NCI-H774 (cell line): ENCODE data around the gene NECTIN1.

ENCODE experiments used
- DNase-seq: peaks from one replicate; lab custom pipeline; 2025; lab: John Stamatoyannopoulos, UW

NECTIN1 gene

DNA sequence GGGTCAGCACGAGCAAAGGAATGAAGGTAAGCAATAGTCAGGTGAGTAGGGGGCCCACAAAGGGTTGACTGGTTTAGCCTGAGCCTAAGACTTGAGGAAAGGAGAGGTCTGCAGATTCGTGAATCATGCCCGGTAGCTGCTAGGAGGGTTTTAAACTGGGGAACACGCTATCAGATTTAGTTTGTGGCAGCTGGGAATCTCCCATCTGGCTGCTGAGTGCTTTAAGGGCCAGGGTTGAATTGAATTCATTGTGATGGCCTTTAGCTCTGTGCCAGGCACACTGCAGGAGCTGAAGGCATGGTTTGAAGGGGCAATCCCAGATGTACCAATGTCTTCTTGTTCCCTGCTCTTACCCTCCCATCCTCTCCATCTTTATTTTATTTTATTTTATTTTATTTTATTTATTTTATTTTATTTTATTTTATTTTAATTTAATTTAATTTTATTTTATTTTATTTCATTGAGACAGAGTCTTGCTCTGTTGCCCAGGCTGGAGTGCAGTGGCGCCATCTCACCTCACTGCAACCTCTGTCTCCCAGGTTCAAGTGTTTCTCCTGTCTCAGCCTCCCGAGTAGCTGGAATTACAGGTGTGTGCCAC is 1.9 kb upstream of the NECTIN1 start:
- no peak for DNase-seq

DNA sequence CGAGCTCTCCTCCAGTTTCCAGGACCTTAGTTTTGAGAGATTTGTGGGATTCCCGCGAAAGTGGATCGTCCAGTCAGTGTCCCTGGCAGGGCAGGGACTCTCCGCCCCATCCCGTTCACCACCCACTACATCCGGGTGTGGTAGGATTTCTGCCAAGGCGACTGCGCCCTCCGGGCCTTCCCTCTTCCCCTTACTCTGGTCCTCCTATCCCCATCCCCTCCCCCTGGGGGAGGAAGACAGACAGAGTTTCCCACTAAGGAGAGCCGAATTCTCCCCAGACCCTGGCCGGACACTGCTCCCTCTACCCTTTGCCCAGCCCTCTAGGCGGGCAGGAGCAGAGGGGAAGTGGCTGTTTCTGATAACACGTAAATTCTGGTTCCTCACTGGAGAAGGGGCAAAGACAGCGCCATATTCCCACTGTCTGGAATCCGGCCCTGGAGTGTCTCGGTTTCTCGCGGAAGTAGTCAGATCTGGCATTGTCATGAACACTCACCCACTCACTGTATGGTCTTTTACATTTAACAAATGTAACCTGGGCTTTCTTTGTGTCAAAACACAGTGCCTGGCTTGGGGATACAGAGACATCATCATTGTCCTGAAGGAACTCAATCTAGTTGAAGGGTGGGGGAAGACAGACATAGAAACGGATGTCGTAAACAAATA is 1.1 kb upstream of the NECTIN1 start:
- DNase-seq = peak; percentile 44

DNA sequence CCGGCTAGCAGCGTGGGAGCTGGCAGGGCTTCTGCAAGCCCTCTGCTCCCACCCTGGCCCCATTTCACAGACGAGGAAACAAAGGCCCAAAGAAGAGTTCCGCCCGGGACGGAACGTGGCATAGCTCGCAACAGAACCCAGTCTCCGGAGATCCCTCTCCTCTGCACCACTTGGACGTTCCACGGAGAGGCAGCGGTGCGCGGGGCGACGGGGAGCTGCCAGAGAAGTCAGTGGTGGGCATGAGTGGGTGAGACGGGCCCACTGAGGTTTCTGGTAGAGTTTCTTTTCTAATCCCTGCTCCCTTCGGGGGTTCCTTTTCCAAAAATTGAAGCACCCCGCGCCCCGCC is 554 bp upstream of the NECTIN1 start:
- DNase-seq = no peak

DNA sequence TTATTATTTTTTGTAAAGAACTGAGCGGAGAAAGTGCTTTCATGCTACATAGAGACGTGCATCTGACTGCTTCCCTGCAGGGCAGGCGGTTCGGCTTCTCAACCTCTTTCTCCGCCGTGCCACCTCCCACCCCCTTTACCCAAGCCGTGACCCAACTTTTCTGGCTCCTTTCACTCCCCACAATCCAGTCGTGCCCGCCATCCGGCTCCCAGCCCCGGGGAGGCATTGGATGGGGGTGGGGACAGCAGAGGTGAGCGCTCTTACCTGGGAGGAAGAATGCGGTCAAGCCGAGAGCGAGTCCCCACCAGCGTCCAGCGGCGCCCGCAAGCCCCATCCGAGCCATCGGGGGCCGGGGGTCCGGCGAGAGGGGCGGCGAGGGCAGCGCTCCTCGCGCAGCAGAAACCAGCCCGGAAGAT is 781 bp downstream of the NECTIN1 start:
- DNase-seq = peak; percentile 29

DNA sequence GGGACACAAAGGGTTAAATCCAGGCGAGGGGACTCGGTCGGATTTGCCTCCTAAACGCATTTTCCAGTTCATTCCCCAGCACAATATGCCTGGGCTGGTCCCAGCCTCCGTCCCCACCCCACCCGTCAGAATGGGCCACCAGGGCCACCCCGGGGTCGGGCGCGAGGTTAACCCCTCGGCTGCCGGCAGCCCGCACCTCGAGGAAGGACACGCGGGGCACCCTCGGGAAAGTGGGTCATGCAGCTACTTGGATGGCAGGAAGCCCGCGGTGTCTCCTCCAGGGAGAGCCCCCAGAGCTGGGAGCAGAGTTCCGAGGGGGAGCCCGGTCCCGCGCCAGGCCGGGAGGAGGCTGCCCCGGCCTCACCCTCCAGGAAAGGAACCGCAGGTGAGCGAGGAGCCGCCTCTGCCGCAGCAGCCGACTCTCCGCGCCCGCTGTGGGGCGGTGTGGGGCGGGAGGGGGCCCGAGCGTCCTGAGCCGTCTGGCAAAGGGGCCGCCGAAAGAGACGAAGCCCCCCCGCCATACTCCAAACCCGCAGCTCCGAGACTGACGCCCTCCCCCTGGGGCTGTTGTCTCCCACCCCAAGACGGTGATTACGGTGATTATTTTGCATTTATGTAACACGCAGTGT is 1.4 kb downstream of the NECTIN1 start:
- DNase-seq = peak; percentile 29

DNA sequence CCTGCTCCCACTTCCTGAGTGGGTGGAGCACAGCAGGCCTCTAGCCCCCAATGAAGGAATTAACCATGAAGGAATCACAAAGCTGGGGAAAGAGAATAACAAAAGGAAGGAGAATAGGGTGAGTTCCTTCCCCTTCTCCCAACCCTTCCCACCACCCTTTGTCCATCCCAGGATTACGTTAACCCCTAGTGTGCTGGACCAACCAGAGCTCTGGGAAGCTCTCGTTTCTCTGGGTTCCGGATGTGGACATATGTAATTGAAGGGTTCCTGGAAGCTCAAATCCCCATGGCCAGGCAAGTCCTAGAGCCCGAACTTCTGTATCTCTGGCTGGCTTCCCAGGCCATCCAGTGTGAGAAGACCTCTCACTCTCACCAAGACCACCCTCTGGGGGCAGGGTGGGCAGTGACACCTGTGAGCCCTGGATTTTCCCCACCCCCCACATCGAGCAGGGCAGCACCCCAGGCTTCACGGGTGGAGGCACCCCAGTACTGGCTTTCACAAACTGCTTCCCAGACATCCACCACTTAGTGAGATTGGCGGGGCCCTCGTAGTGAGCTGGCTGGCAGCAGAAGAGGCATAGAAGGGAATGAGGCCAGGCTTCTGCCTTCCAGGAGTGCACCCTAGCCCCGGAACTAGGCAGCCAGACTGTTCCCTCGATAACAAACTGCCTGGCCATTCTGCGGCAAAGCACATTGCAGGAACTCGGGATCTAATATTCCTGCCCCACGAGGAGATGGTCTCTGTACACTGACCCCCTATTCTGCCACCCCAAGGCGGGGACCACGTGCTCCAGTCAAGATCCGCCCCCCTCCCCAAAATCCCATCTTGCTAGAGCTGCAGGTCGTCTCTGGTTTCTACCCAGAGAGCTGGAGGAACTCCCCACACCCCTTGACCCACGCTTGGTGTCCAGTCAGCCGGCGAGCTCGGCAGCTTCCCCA is 2.1 kb downstream of the NECTIN1 start:
- no peak for DNase-seq

DNA sequence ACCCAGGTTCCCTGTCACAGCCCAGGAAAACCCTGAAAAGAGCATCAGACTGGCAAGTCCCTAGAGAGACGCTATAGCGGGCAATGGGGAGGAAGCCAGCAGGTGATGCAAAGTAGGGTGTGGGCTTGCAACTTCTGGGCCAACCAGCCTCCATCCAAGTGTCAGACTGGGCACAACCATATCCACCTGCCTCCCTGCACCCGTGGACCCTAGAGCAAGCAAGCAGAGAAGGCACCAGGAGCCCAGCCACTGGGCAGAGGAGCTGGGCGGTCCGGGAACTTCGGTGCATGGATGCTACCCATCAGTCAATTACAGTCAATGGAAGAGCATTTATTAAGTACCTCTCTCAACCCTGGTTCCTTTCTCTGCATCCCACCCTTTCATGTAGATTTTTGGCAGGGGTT is 2.8 kb downstream of the NECTIN1 start:
- no peak for DNase-seq

DNA sequence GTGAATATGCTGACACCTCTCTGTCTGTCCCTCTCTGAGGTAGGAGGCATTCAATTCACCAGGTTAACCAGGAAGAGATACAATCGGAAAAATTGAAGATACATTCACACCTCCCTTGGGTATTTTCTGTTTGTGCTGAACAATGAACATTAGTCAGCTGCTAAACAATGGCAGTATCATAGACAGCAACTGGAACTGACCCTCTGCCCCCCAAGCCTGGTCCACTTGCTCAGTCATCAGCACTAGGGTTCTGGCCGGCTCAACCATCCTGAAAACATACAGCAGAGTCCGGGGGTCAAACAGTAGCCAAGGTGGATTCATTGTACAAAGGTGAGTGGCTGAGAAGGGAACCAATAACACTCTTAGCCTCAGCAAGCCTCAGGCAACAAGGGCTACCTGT is 4.0 kb downstream of the NECTIN1 start:
- no peak for DNase-seq

DNA sequence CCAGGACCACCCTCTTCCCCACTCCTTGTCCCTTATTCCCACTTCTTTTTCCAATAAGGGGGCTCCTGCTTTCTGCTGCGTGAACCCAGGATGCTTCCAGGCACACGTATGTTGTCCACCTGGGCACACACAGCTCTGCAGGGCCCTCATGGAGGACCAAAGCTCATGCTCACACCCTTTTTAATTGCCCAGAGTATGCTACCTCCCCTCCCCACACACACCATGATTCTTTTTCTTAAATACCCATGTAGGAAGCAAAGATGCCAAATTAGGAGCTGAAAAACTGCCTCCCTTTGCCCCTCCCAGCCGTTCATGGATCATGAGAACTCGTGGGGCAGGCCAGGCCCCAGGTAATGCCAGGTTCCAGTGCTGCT is 5.1 kb downstream of the NECTIN1 start:
- no peak for DNase-seq

DNA sequence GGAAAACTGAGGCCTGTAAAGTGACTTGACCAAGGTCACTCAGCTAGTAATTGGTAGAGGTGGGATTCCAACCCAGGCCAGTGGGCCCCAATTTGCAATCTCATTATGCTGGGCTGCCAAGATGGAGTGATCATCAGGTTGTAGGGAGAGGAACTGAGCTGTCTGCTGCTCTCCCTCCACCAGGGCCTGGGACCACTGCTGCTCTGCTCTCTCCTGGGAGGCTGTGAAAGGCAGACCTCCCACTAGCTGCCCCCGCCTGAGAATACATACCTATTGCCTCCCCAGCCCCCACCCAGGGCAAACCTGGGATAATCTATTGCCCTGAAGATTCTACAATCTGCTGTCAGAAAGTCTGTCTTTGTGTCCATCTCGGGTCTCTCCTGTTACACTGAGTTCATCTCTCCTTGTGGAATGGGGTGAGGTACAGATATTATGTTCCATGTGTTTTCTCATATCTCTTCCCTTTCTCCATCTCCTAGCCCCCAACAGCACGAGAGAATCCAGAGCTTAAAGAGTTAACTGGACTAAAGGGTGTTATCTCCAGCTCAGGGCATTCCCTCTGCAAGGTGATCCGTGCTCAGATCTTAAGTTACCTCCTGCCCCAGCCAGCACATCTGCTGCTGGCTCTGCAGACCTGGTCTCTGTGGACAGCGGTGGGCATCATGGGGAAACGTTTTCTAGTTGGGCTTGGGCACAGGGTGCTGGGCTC is 5.6 kb downstream of the NECTIN1 start:
- DNase-seq = no peak

DNA sequence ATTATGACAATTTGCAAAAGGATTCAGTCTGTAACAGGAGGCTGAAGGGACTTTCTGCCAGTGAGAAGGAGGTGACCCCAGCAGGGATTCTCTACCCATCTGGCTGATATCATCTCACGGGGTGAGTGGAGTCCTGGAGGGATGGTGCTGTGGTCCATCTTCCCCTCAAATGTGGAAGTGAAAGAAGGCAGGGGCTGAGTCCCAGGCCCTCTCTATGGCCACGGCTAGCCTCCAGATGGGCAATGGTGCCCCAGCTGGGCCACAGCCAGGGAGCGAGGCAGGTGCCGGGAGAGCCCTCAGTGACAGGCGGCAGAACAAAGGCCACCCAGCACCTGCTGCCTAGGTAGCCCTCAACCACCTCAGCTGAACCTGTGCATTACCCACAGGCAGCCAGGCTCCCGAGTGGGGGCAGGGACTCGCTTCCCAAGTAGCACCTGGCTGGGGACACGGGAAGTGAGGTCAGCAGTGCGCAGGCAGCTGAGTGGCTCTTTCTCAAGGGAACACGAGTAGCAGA is 6.7 kb downstream of the NECTIN1 start:
- DNase-seq = peak; percentile 98

DNA sequence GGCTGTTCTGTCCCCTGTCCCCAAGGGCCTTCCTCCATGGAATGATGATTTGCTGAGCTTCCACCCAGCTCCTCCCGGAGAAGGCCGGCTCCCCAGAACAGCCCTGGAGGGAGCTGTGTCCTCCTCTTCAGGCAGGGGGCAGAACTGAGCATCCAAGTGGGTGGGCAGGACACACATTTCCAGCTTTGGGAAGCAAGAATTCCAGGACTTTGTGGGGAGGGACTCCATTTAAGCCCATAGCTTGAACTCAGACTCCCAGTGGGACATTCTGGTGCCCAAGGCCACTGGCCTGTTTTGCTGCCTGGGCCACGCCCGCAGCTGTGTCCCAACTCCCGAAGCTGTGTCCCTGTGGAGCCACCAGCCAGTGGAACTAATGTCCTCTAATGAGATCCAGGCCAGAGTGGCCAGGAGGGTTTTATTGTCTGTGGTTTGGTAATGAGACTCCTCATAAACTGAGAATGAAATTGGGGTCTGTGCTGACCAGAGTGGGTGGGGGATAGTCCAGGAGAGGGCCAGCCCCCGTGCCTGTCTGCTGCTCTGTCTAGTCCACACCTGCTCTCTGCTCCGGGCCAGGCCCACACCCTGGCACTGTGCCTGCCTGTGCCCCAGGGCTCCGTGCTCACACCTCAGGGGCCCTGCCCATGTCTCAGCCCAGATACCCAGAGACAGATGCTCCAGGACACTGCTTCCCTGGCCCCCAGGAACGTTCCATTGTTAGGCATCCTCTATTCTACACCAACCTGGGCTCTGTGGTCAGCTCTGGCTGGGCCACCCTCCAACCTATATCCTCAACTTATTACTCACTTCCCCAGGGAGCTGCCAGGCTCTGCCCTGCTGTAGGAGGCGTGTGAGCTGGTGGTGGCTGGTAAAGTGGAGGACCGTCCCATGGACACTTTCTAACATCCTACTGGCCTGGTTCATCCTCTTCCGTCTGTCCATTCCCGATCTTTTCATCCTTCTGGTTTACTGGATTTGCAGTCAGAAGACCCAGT is 7.6 kb downstream of the NECTIN1 start:
- DNase-seq = peak; percentile 28

DNA sequence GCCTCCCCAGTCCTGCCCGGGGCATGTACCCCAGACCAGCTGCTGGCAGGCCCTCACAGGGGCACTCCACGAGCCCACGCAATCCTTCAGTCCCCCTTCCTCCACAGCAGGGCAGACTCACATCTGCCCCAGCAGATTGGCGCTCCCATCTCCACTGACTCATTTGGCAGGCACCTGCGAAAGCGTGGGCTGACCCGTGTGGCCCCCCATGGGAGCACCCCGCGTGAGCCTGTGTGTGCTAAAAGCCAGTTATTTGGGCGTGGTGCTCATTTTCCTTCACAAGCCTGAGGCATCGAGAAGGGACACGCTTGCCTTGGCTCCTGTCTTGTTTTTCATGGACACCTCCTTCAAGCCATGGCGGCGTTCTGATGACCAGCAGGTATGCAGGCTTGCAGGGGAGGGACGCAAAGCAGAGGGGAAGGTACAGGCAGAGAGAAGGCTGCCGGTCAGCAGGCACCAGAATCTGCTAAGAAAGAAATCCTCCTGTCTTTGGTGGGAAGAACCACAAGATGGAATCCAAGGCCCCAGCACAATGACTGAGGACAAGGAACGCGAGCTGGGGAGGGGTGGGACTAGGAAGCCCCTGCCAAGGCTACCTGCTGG is 8.6 kb downstream of the NECTIN1 start:
- DNase-seq = no peak

DNA sequence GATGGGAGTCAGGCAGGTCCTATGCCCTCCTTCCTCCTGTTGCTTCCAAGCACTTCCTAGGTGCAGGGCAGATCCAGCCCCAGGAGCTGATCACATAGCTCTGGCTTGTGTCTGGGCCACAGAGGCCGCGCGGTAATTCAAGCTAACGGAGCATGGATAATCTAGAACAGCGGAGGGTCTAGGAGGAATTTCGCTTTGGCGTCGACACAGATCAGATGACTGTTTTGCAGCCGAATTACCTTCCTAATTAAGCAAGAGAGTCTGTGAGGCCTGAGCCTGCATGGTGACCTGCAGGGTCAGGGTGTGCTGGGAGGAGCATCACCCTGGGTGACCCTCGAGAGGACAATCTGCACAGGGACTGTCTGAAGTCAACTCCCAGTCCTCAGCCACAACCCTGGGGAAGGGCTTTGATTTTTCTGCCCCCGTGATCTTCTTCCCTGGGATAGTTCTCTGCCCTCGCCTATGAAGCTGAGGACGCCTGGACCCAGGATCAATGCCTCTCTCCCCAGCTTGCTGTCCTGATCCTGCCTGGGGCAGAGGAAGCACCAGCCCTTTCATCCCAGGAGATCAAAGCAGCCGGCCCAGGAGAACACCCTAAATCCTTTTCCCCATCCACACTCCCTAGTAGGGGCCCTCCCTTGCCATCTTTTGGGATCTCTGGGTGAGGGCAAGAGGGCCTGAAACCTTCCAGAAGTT is 11.0 kb downstream of the NECTIN1 start:
- DNase-seq = no peak

DNA sequence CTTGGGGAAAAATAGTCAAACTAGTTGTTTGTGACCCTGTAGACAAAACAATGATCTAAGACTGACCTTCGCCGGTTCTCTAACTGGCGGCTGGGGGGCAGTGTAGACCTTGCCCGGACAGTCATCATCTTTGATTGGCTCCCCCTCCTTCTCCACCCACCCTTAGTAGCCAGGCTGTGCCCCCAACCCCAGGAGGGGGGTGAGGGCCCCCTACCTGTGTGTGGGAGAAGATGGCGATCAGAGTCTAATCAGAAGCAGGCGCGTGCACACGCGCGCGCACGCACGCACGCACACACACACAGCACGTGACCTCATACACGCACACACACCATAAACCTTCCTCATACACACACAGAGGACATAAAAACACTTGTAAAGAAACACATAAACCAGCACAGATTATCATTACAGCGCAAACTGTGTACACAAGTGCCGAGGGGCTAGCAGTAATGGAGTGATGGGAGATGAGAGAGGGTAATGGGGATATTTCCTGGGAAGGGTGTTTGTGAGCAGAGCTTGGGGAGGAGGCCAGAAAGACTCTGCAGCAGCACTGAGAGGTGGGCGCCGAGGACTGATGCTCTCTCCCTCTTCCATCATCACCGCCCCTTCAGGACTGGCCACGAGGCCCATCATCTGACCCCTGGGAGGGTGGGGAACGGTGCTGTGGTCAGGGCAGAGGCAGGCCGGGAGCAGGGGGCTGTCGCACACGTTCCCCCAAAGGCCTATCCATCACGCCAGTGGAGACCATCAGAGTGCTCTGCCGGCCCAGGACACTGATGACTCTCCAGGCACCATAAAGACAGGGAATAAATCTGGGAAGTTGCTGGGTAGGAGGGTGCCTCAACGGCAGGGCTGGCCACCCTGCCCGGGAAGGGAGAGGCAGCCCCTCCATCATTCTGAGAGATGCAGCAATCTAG is 12.2 kb downstream of the NECTIN1 start:
- DNase-seq = no peak

DNA sequence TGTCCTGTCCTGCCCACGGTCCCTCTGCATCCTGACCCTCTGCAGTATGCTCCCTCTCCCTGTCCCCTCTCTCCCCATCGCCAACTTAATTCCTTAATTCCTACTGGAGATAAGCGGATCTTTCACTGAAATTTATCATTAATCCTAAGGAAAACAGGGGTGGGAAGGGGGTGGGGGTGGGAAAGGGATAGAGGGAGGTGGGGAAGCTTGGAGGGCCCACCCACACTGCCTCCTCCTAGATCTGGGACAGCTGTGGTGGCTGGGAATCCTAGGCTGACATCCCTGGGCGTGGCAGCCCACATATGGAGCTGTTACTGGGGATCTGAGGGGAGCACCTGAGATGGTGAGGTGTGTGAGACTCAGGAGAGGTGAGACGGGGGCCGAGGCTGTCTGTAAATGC is 14.4 kb downstream of the NECTIN1 start:
- DNase-seq = no peak

DNA sequence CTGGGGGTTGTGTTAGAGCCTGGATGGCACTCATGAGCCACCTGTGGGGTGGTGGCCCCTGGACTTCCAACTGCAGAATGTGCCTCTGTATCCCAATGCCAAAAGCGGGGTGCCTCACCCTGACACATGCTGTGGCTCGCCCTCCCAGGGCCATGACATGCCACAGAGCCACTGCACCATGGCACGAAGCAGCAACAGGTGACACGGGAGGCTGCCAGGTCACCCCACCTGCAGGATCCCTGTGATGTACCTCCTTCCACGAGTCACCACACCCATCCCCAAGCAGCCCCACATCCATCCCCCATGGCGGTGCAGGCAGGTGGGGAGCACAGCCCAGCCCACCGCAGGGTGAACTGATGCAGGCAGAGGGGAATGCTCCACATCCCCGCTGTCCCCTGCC is 14.8 kb downstream of the NECTIN1 start:
- DNase-seq = no peak

DNA sequence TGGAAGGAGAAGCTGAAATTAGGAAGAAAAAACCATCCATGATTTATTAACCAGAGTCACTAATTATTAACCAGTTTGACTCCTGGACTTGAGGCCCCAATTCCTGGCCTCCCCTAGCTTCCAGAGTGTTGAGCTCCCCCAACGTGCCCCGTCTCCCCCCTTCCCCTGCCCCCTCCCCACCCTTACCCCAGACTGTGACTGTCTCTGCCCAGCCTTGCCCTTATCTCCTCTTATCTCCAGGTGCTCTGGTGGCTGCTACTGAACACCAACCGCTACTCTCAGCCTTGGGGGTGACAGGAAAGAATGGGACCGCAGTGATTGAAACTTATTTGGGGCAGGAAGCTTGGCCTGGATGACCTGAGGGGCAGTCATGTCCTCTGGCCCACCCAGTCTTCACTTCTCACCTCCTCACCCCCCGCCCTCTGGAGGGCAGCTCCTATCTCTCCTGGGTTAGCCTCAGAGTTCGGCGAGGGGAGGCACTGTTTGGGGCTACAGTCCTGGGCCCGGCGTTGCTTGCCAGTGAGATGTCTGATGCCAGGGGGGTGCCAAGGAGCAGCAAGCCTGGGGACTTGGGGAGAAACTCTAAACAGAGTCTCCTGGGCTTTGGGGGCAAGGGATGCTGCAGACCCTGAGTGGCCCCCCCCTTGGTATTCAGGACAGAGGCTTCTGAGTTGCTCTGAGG is 15.5 kb downstream of the NECTIN1 start:
- DNase-seq = no peak
